ENCODE results near the gene TFPI. TPM values are rescaled to one million over a fixed set of nuclear protein-coding genes. Genes with fewer than 3 reads are reported as not detected.

The TFPI gene
- total and polyA plus RNA-seq, 2 of the 8 experiments (the other 6 are each of a cell fraction or from before 2014, with no cell fraction given), result 2.0 to 7.1 TPM

GRCh38 chr2:187554011-187554703 lies at the start of gene TFPI (continued):
- TF ChIP-seq, protein P1, sequence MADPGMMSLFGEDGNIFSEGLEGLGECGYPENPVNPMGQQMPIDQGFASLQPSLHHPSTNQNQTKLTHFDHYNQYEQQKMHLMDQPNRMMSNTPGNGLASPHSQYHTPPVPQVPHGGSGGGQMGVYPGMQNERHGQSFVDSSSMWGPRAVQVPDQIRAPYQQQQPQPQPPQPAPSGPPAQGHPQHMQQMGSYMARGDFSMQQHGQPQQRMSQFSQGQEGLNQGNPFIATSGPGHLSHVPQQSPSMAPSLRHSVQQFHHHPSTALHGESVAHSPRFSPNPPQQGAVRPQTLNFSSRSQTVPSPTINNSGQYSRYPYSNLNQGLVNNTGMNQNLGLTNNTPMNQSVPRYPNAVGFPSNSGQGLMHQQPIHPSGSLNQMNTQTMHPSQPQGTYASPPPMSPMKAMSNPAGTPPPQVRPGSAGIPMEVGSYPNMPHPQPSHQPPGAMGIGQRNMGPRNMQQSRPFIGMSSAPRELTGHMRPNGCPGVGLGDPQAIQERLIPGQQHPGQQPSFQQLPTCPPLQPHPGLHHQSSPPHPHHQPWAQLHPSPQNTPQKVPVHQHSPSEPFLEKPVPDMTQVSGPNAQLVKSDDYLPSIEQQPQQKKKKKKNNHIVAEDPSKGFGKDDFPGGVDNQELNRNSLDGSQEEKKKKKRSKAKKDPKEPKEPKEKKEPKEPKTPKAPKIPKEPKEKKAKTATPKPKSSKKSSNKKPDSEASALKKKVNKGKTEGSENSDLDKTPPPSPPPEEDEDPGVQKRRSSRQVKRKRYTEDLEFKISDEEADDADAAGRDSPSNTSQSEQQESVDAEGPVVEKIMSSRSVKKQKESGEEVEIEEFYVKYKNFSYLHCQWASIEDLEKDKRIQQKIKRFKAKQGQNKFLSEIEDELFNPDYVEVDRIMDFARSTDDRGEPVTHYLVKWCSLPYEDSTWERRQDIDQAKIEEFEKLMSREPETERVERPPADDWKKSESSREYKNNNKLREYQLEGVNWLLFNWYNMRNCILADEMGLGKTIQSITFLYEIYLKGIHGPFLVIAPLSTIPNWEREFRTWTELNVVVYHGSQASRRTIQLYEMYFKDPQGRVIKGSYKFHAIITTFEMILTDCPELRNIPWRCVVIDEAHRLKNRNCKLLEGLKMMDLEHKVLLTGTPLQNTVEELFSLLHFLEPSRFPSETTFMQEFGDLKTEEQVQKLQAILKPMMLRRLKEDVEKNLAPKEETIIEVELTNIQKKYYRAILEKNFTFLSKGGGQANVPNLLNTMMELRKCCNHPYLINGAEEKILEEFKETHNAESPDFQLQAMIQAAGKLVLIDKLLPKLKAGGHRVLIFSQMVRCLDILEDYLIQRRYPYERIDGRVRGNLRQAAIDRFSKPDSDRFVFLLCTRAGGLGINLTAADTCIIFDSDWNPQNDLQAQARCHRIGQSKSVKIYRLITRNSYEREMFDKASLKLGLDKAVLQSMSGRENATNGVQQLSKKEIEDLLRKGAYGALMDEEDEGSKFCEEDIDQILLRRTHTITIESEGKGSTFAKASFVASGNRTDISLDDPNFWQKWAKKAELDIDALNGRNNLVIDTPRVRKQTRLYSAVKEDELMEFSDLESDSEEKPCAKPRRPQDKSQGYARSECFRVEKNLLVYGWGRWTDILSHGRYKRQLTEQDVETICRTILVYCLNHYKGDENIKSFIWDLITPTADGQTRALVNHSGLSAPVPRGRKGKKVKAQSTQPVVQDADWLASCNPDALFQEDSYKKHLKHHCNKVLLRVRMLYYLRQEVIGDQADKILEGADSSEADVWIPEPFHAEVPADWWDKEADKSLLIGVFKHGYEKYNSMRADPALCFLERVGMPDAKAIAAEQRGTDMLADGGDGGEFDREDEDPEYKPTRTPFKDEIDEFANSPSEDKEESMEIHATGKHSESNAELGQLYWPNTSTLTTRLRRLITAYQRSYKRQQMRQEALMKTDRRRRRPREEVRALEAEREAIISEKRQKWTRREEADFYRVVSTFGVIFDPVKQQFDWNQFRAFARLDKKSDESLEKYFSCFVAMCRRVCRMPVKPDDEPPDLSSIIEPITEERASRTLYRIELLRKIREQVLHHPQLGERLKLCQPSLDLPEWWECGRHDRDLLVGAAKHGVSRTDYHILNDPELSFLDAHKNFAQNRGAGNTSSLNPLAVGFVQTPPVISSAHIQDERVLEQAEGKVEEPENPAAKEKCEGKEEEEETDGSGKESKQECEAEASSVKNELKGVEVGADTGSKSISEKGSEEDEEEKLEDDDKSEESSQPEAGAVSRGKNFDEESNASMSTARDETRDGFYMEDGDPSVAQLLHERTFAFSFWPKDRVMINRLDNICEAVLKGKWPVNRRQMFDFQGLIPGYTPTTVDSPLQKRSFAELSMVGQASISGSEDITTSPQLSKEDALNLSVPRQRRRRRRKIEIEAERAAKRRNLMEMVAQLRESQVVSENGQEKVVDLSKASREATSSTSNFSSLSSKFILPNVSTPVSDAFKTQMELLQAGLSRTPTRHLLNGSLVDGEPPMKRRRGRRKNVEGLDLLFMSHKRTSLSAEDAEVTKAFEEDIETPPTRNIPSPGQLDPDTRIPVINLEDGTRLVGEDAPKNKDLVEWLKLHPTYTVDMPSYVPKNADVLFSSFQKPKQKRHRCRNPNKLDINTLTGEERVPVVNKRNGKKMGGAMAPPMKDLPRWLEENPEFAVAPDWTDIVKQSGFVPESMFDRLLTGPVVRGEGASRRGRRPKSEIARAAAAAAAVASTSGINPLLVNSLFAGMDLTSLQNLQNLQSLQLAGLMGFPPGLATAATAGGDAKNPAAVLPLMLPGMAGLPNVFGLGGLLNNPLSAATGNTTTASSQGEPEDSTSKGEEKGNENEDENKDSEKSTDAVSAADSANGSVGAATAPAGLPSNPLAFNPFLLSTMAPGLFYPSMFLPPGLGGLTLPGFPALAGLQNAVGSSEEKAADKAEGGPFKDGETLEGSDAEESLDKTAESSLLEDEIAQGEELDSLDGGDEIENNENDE (IDR thresholded peaks at IDR 0.05; ENCODE audit: insufficient replicate concordance, low read length), result no peak
- TF ChIP-seq USF2 (IDR thresholded peaks at IDR 0.05; ENCODE audit: low read length) (no peak), SIN3A (conservative IDR thresholded peaks at IDR 0.05 in 1 of 2, IDR thresholded peaks at IDR 0.05 in 1 of 2; ENCODE audit: low read depth in 1 of 2, low read length in 2 of 2) (no peak), ATF2 (IDR thresholded peaks at IDR 0.05; ENCODE audit: low read length) (no peak)
